GM12891 (cell line): Measurements from ENCODE around the gene SNCA.

Experiments
- POLR2A ChIP-seq: IDR thresholded peaks from 2 replicates; pipeline ENCODE4 v1.6.1; 2011; ENCODE audit warnings: low read depth, low read length, control low read depth
- POLR2AphosphoS5 ChIP-seq: IDR thresholded peaks from 2 replicates; pipeline ENCODE4 v1.6.1; 2011; ENCODE audit warnings: low read depth, low read length, control low read depth
- POU2F2 ChIP-seq: IDR thresholded peaks from 2 replicates; pipeline ENCODE4 v1.6.1; 2011; ENCODE audit warnings: low read depth, mild to moderate bottlenecking, control low read depth, low read length, moderate library complexity
- SPI1 ChIP-seq: IDR thresholded peaks from 2 replicates; pipeline ENCODE4 v1.6.1; 2011; ENCODE audit warnings: low read depth, low read length, control low read depth
- TAF1 ChIP-seq: IDR thresholded peaks from 2 replicates; pipeline ENCODE4 v1.6.1; 2011; ENCODE audit warnings: low read depth, low read length, control low read depth

GRCh38 chr4:89836031-89836745 is 773 bp downstream of the SNCA start:
- TF ChIP-seq TAF1: no peak
- TF ChIP-seq POLR2AphosphoS5: no peak
- TF ChIP-seq POLR2A: no peak
- TF ChIP-seq SPI1: no peak
- TF ChIP-seq POU2F2: no peak
